Measurements from ENCODE around the gene IDS. TPM values are rescaled to one million over a fixed set of nuclear protein-coding genes. Genes with fewer than 3 reads are reported as not detected.
"Not testable (repeated sequence)": the region's sequence is repeated elsewhere in the genome, so short reads cannot be mapped to it uniquely, and the experiment has no call there.

Gene IDS
- total RNA-seq, 3 donors from 2014 or later, result 38.7 to 84.3 (median 54.7) TPM

DNA sequence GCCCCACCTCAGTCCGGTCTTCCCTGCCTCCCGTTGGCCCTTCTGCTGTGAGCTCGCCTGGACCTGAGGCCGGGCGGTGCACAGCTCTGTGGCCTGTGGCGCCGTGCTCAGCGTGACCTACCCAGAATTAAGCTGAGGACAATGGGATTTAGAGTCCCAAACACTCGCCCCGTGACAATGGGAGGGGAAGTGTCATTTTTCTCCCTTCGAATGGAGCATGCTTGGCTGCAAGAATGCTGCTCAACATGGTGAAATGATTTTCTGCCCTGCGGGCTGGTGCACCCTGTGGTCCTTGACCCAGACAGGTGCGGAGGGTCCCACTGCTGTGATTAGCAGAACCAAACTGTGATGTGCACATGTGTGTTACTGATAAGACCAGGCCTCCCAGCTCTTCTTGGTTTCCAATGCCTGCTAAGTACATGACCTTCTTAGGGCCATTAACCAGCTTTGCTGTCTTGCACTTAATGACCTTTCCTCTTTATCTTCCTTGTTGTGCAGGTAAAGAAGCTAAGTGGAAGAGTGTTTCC, 36.5 kb upstream of the IDS start:
- Histone ChIP-seq H3K4me3 (peak overlapping the region; percentile 36), H3K4me1 (ENCODE audit: low read depth) (no peaks in the 10 kb centered on the region), H3K9me3 (no peaks in the 10 kb centered on the region), H3K36me3 (ENCODE audit: low read depth) (no peaks in the 10 kb centered on the region)
- TF ChIP-seq, protein P1, sequence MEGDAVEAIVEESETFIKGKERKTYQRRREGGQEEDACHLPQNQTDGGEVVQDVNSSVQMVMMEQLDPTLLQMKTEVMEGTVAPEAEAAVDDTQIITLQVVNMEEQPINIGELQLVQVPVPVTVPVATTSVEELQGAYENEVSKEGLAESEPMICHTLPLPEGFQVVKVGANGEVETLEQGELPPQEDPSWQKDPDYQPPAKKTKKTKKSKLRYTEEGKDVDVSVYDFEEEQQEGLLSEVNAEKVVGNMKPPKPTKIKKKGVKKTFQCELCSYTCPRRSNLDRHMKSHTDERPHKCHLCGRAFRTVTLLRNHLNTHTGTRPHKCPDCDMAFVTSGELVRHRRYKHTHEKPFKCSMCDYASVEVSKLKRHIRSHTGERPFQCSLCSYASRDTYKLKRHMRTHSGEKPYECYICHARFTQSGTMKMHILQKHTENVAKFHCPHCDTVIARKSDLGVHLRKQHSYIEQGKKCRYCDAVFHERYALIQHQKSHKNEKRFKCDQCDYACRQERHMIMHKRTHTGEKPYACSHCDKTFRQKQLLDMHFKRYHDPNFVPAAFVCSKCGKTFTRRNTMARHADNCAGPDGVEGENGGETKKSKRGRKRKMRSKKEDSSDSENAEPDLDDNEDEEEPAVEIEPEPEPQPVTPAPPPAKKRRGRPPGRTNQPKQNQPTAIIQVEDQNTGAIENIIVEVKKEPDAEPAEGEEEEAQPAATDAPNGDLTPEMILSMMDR (IDR thresholded peaks at IDR 0.05), result no peak
- ATAC-seq, result no peak
- intact Hi-C loops (cut with DNase I, micrococcal nuclease), result no loop called here
- peak in 1 of 3 donors; percentile 11 for DNase-seq

- TF ChIP-seq, protein P1 (IDR thresholded peaks at IDR 0.05), result no peak
- no peaks in the 10 kb centered on the region for H3K4me1 ChIP-seq (ENCODE audit: low read depth)
- ATAC-seq (peak; percentile 71), DNase-seq (peak; percentile 88 to 96 (median 92))
- no peaks in the 10 kb centered on the region for H3K9me3 ChIP-seq
- no peaks in the 10 kb centered on the region for H3K36me3 ChIP-seq (ENCODE audit: low read depth)
- intact Hi-C loops (cut with DNase I, micrococcal nuclease), result no loop called here
- peak within 1 kb of the TSS; percentile 36 for H3K4me3 ChIP-seq
Measured at GRCh38 chrX:149540621-149541520, 35.8 kb upstream of the IDS start, which contains the start of gene EOLA1. EOLA1 (plus strand) TSS chrX:149541012; CDS start chrX:149545631, 4,619 bp downstream.

- peak overlapping the region; percentile 36 for H3K4me3 ChIP-seq
- TF ChIP-seq, protein P1 (IDR thresholded peaks at IDR 0.05), result no peak
- H3K4me1 ChIP-seq (ENCODE audit: low read depth), result no peaks in the 10 kb centered on the region
- intact Hi-C loops (cut with DNase I, micrococcal nuclease), result no loop called here
- H3K36me3 ChIP-seq (ENCODE audit: low read depth), result no peaks in the 10 kb centered on the region
- DNase-seq (peak; percentile 90 to 96 (median 95)), ATAC-seq (peak; percentile 76)
- no peaks in the 10 kb centered on the region for H3K9me3 ChIP-seq
Measured at GRCh38 chrX:149540131-149540620, 35.1 kb upstream of the IDS start.

DNA sequence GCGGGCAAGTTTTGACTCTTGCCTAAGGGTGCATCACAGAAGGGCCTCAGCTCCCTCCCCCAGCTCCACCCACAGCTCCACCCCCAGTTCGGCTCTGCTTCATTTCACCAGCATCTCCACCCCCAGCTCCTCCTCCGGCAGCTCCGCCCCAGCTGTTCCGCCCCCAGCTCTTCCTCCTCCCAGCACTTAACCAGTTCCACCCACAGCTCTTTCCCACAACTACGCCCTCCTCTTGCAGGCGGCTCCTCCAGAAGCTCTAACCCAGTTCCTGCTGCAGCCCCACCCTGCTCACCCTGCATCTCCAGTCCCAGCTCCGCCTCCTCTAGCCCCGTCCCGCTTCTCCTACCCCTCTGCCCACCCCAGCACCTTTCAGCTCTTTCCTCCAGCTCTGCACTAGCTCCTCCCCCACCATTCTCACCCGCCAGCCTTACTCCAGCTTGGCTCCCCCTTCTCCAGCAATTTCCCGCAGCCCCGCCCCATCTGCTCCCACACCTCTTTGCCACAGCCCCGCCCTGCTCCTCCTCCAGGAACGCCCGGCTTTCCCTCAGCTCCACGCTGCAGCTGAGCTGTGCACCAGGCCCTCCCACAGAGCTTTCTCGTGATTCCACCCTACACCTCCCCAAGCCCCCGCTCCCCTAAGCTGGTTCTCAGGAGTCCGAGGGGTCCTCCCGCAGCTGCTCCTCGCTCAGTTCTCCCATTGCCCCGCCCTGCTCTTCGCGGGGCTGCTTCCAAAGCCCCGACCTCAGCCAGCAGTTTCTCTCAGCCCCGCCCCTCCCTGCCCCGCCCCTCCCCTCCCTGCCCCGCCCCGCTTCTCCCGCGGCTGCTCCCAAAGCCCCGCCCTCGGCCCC, 34.4 kb upstream of the IDS start:
- peak; percentile 88 to 94 (median 90) for DNase-seq
- Histone ChIP-seq H3K4me3 (no peak overlapping the region), H3K9me3 (no peaks in the 10 kb centered on the region), H3K4me1 (ENCODE audit: low read depth) (no peaks in the 10 kb centered on the region), H3K36me3 (ENCODE audit: low read depth) (no peaks in the 10 kb centered on the region)
- ATAC-seq, result peak; percentile 67
- TF ChIP-seq, protein P1 (IDR thresholded peaks at IDR 0.05), result no peak
- intact Hi-C loops (cut with DNase I, micrococcal nuclease), result no loop called here

GRCh38 chrX:149537474-149537873, 32.4 kb upstream of the IDS start:
- H3K4me1 ChIP-seq (ENCODE audit: low read depth); DNase-seq; intact Hi-C loops (cut with DNase I, micrococcal nuclease); H3K36me3 ChIP-seq (ENCODE audit: low read depth); H3K4me3 ChIP-seq; ATAC-seq; H3K9me3 ChIP-seq: not testable (repeated sequence)

DNA sequence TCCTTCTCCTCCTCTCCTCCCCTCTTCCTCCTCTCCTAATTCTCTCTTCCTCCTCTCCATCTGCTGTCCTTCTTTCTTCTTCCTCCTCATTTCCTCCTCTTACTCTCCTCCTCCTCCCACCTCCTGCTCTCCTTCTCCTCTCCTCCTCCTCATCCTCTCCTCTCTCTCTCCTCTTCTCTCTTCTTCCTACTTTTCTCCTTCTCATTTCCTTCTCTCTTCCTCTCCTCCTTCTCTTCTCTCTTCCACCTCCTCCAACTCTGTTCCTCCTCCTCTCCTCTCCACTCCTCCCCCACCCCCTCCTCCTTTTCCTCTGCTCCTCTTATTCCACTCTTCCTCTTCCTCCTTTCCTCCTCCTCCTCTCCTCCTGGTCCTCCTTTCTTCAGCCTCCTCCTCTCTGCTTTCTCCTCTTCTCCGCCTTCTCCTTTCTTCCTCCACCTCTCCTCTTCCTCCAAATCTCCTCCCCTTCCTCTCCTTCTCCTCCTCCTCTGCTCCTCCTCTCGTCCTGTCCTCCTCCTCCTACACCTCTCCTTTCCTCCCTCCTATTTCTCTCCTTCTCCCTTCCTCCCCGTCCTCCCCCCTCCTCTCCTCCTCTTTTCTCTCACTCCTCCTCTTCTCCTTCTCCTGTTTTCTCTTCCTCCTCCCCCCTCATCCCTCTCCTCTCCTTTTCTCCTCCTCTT, 30.0 kb upstream of the IDS start:
- intact Hi-C loops (cut with DNase I, micrococcal nuclease); H3K36me3 ChIP-seq (ENCODE audit: low read depth): not testable (repeated sequence)

DNA sequence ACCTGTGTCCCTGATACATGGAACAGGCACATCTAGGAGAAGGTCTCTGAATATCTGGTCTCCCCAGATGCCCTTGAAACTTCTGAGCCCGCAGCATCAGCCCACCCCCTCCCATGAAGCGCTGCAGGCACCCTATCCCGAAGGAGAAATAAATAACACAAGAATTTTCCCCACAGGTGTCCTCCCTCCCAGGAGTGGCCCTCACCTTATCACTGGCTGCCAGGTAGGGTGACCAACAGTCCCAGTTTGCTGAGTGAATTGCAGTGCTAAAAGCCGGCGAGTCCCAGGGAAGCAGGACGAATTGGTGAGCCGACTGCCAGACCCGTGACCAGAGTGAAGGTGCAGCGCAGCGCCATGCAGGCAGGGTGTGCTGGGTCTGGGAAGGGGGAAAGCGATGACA, 28.9 kb upstream of the IDS start:
- DNase-seq; intact Hi-C loops (cut with DNase I, micrococcal nuclease); H3K9me3 ChIP-seq; ATAC-seq; H3K36me3 ChIP-seq (ENCODE audit: low read depth); H3K4me1 ChIP-seq (ENCODE audit: low read depth); H3K4me3 ChIP-seq: not testable (repeated sequence)

More for the DNA sequence above, 30.0 kb upstream of the IDS start:
- not testable (repeated sequence) for DNase-seq; H3K9me3 ChIP-seq; H3K4me1 ChIP-seq (ENCODE audit: low read depth); ATAC-seq; H3K4me3 ChIP-seq

- H3K36me3 ChIP-seq (ENCODE audit: low read depth); ATAC-seq; H3K9me3 ChIP-seq; DNase-seq; H3K4me1 ChIP-seq (ENCODE audit: low read depth); intact Hi-C loops (cut with DNase I, micrococcal nuclease); H3K4me3 ChIP-seq: not testable (repeated sequence)
Measured at GRCh38 chrX:149532868-149533267, 27.8 kb upstream of the IDS start.
